Inferior parietal cortex (tissue), 1 donor: ENCODE results near the gene KIF2C.
A peak's percentile ranks its signal among the peaks of the same experiment; 100 is the strongest.
"Not testable (repeated sequence)": the region's sequence is repeated elsewhere in the genome, so short reads cannot be mapped to it uniquely, and the experiment has no call there.

Source experiments
- DNase-seq: peaks from one replicate; pipeline ENCODE4 v3.0.0-alpha.2; 2016; ENCODE audit errors: extremely low spot score

KIF2C gene

GRCh38 chr1:44775930-44776729, 36.5 kb downstream of the KIF2C start:
- peak; percentile 9 for DNase-seq

DNA sequence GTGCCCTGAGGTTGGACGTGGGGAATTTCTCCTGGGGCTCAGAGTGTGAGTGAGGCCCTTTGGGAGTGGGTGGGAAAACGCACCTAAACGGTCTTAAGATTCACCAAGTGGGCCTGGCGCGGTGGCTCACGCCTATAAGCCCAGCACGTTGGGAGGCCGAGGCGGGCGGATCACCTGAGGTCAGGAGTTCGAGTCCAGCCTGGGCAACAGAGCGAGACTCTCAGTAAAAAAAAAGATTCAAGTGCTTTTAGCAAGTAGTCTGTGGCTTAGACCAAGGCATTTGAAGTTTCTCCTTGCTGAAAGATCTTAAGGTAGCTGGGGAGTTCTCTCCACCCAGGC, 37.1 kb downstream of the KIF2C start:
- DNase-seq, result no peak

- no peak for DNase-seq
Measured at GRCh38 chr1:44777547-44777946, 37.9 kb downstream of the KIF2C start.

DNA sequence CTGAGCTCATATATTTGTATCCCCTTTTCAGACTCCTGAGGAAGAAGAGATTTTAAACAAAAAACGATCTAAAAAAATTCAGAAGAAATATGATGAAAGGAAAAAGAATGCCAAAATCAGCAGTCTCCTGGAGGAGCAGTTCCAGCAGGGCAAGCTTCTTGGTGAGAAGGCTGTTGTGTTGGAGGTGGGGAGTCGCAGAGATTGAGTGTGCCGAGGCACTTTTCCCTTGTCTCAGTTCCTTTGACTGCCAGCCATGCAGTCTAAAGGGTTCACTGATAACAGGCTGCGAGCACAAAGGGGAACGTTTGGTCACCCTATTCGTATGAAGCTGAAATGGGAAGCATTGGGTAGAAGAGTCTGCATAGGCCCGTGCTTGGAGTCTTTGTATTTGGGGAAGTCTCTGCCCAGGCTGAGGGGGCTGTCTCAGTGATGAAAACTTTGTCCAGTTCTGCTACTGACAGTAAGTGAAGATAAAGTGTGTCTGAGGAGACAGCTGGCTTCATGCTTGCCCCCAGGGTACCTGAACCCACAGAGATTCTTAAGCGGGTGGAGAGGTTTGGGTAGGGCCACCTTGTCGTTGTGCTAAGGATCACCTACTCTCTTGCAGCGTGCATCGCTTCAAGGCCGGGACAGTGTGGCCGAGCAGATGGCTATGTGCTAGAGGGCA, 38.5 kb downstream of the KIF2C start:
- DNase-seq, result no peak

GRCh38 chr1:44778705-44779576, 39.3 kb downstream of the KIF2C start:
- no peak for DNase-seq

- no peak for DNase-seq
Measured at GRCh38 chr1:44780583-44781121, 41.0 kb downstream of the KIF2C start.

DNA sequence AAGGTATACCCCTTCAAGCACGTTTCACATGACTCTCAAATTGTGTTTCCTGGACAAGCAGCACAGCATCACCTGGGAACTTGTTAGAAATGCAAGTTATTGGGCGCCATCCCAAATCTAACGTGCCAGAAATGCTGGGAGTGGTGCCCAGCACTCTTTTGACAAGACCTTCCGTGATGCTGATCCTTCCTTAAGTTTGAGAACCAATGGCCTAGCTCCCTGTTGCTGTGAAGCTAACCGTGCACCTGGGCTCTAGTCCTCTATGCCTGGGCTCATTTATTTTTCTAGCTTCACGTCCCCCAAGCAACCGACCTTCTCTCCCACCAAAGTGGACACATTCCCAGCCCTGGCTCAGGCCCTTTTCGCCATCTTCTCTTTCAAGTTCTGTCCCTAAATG, 44.1 kb downstream of the KIF2C start:
- DNase-seq, result no peak

- DNase-seq, result no peak
Measured at GRCh38 chr1:44784094-44785028, 44.7 kb downstream of the KIF2C start.

DNA sequence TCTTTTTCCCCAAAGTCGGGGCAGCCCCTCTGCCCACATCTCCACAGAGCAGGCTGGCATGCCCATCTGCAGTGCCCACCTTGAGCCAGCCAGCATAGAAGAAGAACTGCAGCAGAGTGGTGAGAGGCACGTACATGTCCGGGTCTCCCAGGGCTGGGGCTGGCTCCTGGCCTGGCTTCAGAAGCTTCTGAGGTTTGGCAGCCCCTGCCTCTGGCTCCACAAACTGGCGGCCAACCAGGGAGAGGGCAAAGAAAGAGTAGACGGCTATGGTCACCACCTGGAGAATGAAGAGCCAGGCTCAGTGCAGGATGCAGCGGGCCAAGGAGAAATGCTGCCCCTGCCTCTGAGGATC, 45.4 kb downstream of the KIF2C start:
- DNase-seq, result no peak

GRCh38 chr1:44785501-44786137, 46.0 kb downstream of the KIF2C start:
- DNase-seq, result no peak

DNA sequence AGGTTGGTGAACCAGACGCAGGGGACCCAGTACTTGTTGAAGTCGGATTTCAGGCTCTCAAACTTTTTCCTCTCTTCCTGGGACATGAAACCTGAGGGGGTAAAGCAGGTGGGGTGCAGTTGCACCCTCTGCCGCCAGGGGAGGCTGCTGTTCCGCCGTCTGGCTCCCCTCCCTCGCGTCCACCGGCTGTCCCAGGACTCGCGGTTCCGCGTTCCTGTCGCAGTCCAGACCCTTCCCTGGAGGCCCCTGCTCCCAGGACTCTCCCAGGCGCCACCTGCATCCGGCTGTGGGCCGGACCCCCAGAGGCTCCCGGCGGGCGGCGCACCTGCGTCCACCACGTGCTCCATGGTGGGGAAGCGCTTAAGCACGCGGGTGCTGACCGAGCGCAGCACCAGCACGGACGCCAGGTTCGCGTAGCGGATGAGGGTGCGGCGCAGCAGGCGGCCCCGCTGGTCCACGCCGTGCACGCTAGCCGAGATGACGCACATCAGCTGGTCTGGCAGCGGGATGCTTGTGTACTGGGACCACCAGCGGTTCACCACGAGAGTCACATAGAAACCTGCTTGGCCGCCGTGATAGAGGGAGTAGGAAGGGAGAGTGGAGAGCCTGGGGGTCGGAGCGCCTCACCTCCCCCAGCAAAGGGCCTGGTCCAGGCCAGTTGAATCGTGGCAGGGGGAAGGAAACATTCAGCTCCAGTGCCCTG, 46.7 kb downstream of the KIF2C start:
- DNase-seq, result peak; percentile 35

GRCh38 chr1:44786841-44787426, 47.3 kb downstream of the KIF2C start:
- no peak for DNase-seq

GRCh38 chr1:44787506-44787905, 47.9 kb downstream of the KIF2C start:
- no peak for DNase-seq

DNA sequence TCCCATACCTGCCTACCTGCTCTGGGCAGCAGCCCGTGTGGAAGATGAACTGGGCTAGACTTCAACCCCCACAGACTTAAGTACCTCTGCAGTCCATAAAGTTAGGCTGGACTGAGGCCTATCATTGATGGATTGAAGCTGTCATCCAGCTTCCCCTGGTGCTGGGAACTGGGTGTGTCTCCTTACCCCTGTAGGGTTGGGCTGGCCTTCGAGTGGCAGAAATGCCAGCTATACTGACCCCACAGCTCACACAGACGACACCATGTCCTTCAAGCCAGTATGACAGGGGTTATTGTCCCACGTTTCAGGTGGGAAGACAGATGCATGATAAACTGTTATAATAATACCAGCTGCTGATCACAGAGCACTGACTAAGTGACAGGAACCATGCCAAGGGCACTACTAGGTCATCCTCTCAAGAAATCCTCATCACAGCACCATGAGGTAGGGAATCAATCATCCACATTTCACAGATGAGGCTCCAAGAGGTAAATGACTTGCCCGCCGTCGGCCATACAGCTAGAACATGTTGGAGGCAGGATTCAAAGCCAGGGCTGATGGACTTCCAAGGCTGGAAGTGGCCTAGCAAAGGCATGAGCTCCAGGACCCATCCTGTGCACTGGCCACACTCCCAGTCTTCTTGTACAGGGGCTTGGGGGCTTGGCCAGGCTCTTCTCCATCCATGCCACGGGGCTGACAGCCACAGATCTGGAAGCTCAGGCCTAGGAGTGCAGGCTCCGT, 48.7 kb downstream of the KIF2C start, which contains the start of gene BEST4:
TSS of gene BEST4 (minus strand) at position 51 of the 741 bp plus-strand sequence. CDS start 465 bp downstream, outside the sequence.
- DNase-seq, result no peak

DNA sequence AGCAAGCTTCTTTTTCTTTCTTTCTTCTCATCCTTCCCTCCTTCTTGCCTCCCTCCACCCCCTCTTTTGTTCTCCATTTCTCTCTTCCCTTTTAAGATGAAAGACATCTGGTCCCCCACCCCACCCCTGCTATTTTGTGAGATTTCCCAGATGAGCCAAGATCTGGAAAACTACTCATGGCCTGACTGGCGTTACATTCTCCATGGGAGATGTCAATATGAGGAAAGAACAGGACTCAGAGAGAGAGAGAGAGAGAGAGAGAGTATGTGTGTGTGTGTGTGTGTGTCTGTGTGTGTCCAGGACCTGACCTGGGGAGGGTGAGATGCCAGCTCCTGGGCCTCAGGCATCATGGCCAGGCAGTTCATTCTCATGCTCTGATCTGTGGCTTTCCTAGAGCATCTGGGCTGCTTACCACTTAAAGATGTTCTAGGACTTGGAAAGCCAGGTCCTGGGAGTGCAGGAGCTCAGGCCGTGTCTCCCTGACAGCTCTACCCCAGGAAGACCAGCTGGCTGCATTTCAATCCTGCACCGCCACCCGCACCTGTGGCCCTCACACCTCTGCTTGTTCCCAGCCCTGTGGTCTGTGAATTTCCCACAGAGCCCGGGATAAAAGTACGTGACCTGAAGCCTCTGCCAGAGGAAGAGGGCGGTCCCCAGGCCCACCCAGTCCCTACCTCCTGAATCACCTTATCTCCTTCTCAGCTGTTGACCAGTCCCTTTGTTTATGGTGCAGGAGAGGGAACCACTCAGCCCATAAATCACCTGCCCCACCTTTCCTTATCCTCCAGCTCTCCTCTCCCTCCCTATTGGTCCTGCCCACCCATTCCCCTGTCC, 51.5 kb downstream of the KIF2C start:
- no peak for DNase-seq

- DNase-seq, result no peak
Measured at GRCh38 chr1:44792736-44793502, 53.3 kb downstream of the KIF2C start.

DNA sequence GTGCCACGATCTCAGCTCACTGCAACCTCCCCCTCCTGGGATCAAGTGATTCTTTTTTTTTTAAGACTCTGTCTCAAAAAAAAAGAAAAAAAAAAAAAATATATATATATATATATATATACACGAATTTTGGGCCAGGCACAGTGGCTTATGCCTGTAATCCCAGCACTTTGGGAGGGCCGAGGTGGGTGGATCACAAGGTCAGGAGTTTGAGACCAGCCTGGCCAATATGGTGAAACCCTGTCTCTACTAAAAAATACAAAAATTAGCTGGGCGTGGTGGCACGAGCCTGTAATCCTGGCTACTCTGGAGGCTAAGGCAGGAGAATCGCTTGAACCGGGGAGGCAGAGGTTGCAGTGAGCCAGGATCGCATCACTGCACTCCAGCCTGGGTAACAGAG, 58.2 kb downstream of the KIF2C start:
- DNase-seq, result not testable (repeated sequence)
